ENCODE measurements around the gene METTL14.

METTL14 gene

GRCh38 chr4:118739022-118739713 is 54.0 kb downstream of the METTL14 start:
- no peaks in the 10 kb centered on the region for H3K36me3 ChIP-seq (ENCODE audit: control insufficient read depth, insufficient read depth, low read length)
- no peaks in the 10 kb centered on the region for H3K79me2 ChIP-seq
- H3K9me3 ChIP-seq (ENCODE audit: control insufficient read depth, low read length) = no peaks in the 10 kb centered on the region
- H3K4me3 ChIP-seq (ENCODE audit: low read depth, low read length) = no peak overlapping the region
- no peak overlapping the region for H3K27ac ChIP-seq
- no peak for TF ChIP-seq CTCF (IDR thresholded peaks at IDR 0.05)
- H3K4me2 ChIP-seq (ENCODE audit: low read length) = no peak overlapping the region
- no peaks in the 10 kb centered on the region for H3K4me1 ChIP-seq
- no peak overlapping the region for H3K9ac ChIP-seq
- no peaks in the 10 kb centered on the region for H3K27me3 ChIP-seq (ENCODE audit: control insufficient read depth, insufficient read depth, low read length)
- no peak overlapping the region for H2AFZ ChIP-seq

- H3K36me3 ChIP-seq (ENCODE audit: control insufficient read depth, insufficient read depth, low read length) = no peaks in the 10 kb centered on the region
- peak; percentile 31 for TF ChIP-seq CTCF (IDR thresholded peaks at IDR 0.05)
- H3K4me3 ChIP-seq (ENCODE audit: low read depth, low read length) = no peak overlapping the region
- H3K9ac ChIP-seq = no peak overlapping the region
- H3K27me3 ChIP-seq (ENCODE audit: control insufficient read depth, insufficient read depth, low read length) = no peaks in the 10 kb centered on the region
- no peaks in the 10 kb centered on the region for H3K9me3 ChIP-seq (ENCODE audit: control insufficient read depth, low read length)
- no peaks in the 10 kb centered on the region for H3K79me2 ChIP-seq
- no peaks in the 10 kb centered on the region for H3K4me1 ChIP-seq
- no peak overlapping the region for H3K4me2 ChIP-seq (ENCODE audit: low read length)
- H3K27ac ChIP-seq = no peak overlapping the region
- no peak overlapping the region for H2AFZ ChIP-seq
Observed at GRCh38 chr4:118740869-118741268, 55.7 kb downstream of the METTL14 start.

GRCh38 chr4:118741301-118741855 is 56.2 kb downstream of the METTL14 start:
- H3K36me3 ChIP-seq (ENCODE audit: control insufficient read depth, insufficient read depth, low read length) = no peaks in the 10 kb centered on the region
- H3K27ac ChIP-seq = no peak overlapping the region
- no peak overlapping the region for H3K9ac ChIP-seq
- H3K4me1 ChIP-seq = no peaks in the 10 kb centered on the region
- no peaks in the 10 kb centered on the region for H3K9me3 ChIP-seq (ENCODE audit: control insufficient read depth, low read length)
- no peaks in the 10 kb centered on the region for H3K79me2 ChIP-seq
- no peak overlapping the region for H3K4me2 ChIP-seq (ENCODE audit: low read length)
- no peak overlapping the region for H2AFZ ChIP-seq
- no peaks in the 10 kb centered on the region for H3K27me3 ChIP-seq (ENCODE audit: control insufficient read depth, insufficient read depth, low read length)
- no peak overlapping the region for H3K4me3 ChIP-seq (ENCODE audit: low read depth, low read length)
- TF ChIP-seq CTCF (IDR thresholded peaks at IDR 0.05) = no peak

GRCh38 chr4:118742050-118742449 is 56.9 kb downstream of the METTL14 start:
- Histone ChIP-seq H2AFZ (no peak overlapping the region), H3K4me2 (ENCODE audit: low read length) (no peak overlapping the region), H3K9ac (no peak overlapping the region), H3K4me3 (ENCODE audit: low read depth, low read length) (no peak overlapping the region), H3K4me1 (no peaks in the 10 kb centered on the region), H3K27ac (no peak overlapping the region), H3K27me3 (ENCODE audit: control insufficient read depth, insufficient read depth, low read length) (no peaks in the 10 kb centered on the region), H3K9me3 (ENCODE audit: control insufficient read depth, low read length) (no peaks in the 10 kb centered on the region), H3K36me3 (ENCODE audit: control insufficient read depth, insufficient read depth, low read length) (no peaks in the 10 kb centered on the region), H3K79me2 (no peaks in the 10 kb centered on the region)
- TF ChIP-seq CTCF (IDR thresholded peaks at IDR 0.05) = no peak

GRCh38 chr4:118743867-118744266 is 58.7 kb downstream of the METTL14 start:
- Histone ChIP-seq H3K36me3 (ENCODE audit: control insufficient read depth, insufficient read depth, low read length) (no peaks in the 10 kb centered on the region), H3K27ac (no peak overlapping the region), H3K79me2 (no peaks in the 10 kb centered on the region), H3K4me2 (ENCODE audit: low read length) (no peak overlapping the region), H2AFZ (no peak overlapping the region), H3K9me3 (ENCODE audit: control insufficient read depth, low read length) (no peaks in the 10 kb centered on the region), H3K9ac (no peak overlapping the region), H3K4me3 (ENCODE audit: low read depth, low read length) (no peak overlapping the region), H3K27me3 (ENCODE audit: control insufficient read depth, insufficient read depth, low read length) (no peaks in the 10 kb centered on the region), H3K4me1 (no peaks in the 10 kb centered on the region)
- no peak for TF ChIP-seq CTCF (IDR thresholded peaks at IDR 0.05)

Measured in parathyroid adenoma (tissue), 2 donors.